ENCODE data around the gene AP5S1. TPM values are rescaled to one million over a fixed set of nuclear protein-coding genes. Genes with fewer than 3 reads are reported as not detected.
A peak's percentile ranks its signal among the peaks of the same experiment; 100 is the strongest.

AP5S1 gene
- total and polyA plus RNA-seq, 9 of the 15 experiments (the other 6 are each of a cell fraction or from before 2014, with no cell fraction given) = 2.6 to 8.8 (median 4.4) TPM

- TF ChIP-seq AFF4 (CRISPR knock-in tag; IDR thresholded peaks at IDR 0.05) (no peak), ZNF384 (IDR thresholded peaks at IDR 0.05; ENCODE audit: low read depth, low read length) (peak; percentile 54; the same call in 1 of the 2 replicates), CHD2 (IDR thresholded peaks at IDR 0.05; ENCODE audit: low read depth, low read length) (peak; percentile 93), REST (IDR thresholded peaks at IDR 0.05; ENCODE audit: borderline replicate concordance) (peak; percentile 85), REST (CRISPR knock-in tag; IDR thresholded peaks at IDR 0.05; ENCODE audit: low read depth) (no peak), MLX (CRISPR knock-in tag; conservative IDR thresholded peaks at IDR 0.05) (no peak), FOSL1 (tag; conservative IDR thresholded peaks at IDR 0.05) (0 out of 2 replicates have a peak, but pooled peaks have one; percentile 36), ZFX (CRISPR knock-in tag; IDR thresholded peaks at IDR 0.05) (peak; percentile 57), ELF2 (CRISPR knock-in tag; IDR thresholded peaks at IDR 0.05) (no peak), TEAD4 (IDR thresholded peaks at IDR 0.05; ENCODE audit: low read length) (0 out of 2 replicates have a peak, but pooled peaks have one; percentile 9), TEAD4 (CRISPR knock-in tag; IDR thresholded peaks at IDR 0.05; ENCODE audit: borderline replicate concordance) (no peak), CCNT2 (IDR thresholded peaks at IDR 0.05; ENCODE audit: borderline replicate concordance, extremely low read depth, insufficient read length, low read depth, low read length) (peak; percentile 31), BHLHE40 (IDR thresholded peaks at IDR 0.05; ENCODE audit: low read length) (no peak), TSC22D4 (tag; IDR thresholded peaks at IDR 0.05) (no peak), ZNF507 (tag; conservative IDR thresholded peaks at IDR 0.05) (no peak)
These were observed 33.6 kb upstream of the AP5S1 start, which contains the start of gene CENPB (continued) for GRCh38 chr20:3786665-3787323.

All from K562 (cell line).